Measurements from ENCODE around the gene INTU.
"Not testable (repeated sequence)": the region's sequence is repeated elsewhere in the genome, so short reads cannot be mapped to it uniquely, and the experiment has no call there.

The INTU gene

GRCh38 chr4:127648061-127648460 lies 15.3 kb downstream of the INTU start:
- DNase-seq, result no peak

- DNase-seq, result not testable (repeated sequence)
Measured at GRCh38 chr4:127655590-127655989, 22.8 kb downstream of the INTU start.

DNA sequence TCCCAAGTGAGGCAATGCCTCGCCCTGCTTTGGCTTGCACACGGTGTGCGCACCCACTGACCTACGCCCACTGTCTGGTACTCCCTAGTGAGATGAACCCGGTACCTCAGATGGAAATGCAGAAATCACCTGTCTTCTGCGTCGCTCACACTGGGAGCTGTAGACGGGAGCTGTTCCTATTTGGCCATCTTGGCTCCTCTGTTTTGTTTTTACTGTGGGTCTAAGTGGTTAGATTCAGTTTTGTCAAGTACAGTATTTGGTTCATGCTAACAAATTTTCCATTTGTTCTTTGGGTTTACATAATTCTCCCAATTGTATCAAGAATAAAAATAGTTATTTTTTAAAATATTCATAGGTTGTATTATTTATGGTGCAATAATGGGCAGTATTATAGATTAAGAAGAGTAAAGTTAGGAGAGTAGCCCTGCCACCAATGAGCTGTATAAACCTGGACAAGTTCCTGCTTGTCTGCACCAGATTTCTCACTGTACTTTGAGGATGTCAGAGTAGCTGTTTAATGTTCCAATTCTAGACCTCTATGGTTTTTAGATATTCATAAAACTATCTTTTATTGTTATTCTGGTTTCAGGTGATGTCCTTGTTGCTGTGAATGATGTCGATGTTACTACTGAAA lies 23.4 kb downstream of the INTU start:
- DNase-seq, result no peak

- DNase-seq, result no peak
Measured at GRCh38 chr4:127660284-127660885, 27.6 kb downstream of the INTU start.

DNA sequence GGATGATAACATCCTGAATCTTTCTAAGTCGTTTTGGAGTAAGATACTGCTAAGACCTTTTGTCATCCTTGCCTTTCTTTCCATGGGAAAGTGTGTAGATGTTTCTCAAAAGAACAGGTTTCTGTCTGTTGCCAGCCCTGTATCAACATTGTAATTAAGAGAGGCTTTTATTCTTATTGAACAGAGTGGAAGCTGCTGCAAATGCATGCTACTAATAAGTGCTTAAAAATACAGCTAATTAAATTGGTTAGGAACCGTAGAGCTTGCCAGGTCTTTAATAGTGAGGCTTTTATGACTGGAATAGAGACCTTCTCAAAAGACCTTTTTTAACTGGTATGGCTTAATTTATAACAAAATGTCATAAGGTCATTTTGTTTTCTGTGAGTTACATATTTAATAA lies 34.4 kb downstream of the INTU start:
- DNase-seq, result no peak

DNA sequence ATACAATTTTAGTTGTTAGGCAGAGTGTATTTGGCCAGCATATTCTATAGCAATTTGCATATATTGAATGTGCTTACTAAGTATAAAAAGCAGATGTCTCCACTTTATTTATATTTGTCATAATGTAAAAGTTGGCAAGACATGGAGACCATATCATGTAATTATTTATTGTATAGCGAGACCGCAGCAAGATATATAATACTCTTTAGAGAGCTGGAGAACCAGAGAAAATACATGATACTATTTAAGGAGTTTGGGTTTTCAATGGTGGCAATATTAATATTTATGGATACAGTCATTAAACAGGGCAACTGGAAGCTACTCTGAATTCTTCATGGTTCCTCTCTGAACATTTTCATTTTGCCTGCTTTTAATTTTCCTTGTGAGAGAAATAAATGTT lies 35.0 kb downstream of the INTU start:
- DNase-seq, result no peak

DNA sequence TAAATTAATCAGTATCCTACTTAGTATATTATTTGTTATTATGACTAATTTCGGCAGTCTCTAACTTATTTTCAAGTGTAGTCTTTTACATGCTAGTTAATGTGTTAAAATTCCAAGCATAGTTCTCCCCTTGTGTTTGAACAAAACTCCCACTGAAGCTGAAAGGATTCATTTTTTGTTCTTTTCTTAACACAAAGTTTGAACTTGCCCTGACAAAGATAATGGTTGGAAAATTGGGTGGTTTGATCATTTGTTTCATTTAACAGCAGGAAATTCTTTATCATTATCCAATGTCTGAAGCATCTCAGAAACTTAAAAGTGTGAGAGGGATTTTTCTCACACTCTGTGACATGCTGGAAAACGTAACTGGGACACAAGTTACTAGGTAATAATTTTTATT lies 36.0 kb downstream of the INTU start:
- no peak for DNase-seq

DNA sequence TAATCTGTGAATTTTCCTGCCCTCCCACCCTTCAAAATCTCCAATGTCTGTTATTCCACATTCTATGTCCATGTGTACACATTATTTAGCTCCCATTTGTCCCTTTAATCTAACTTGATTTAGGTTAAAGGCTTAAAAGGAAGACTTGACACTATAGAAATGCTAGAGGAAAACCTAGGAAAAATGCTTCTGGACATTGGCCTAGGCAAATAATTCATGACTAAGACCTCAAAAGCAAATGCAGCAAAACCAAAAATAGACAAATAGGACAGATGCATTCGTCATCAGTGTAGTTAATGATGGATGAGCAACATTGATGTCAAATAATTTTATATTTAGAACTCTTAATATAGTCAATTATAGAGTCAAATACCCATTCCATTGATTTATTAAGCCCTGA lies 36.9 kb downstream of the INTU start:
- DNase-seq, result no peak

DNA sequence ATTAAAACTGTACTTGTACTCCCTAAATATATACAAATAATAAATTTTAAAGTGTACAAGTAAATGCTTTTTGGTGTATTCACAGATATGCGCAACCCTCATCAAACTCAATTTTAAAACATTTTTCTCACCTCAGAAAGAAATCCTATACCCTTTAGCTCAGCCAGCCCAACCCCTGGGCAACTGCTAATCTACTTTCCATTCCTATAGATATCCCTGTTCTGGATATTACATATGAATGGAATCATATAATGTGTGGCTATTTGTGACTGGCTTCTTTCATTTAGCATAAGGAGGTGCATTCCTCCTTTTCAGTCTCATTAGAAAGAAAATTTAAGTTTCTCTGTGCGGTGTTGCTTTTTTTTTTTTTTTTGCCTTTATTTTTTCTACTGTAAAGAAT lies 39.4 kb downstream of the INTU start:
- DNase-seq, result no peak

- DNase-seq, result no peak
Measured at GRCh38 chr4:127685292-127685691, 52.5 kb downstream of the INTU start.

GRCh38 chr4:127686658-127687057 lies 53.9 kb downstream of the INTU start:
- no peak for DNase-seq

GRCh38 chr4:127687580-127687979 lies 54.8 kb downstream of the INTU start:
- no peak for DNase-seq

GRCh38 chr4:127698789-127699200 lies 66.0 kb downstream of the INTU start:
- no peak for DNase-seq

GRCh38 chr4:127708985-127709384 lies 76.2 kb downstream of the INTU start:
- DNase-seq, result no peak

DNA sequence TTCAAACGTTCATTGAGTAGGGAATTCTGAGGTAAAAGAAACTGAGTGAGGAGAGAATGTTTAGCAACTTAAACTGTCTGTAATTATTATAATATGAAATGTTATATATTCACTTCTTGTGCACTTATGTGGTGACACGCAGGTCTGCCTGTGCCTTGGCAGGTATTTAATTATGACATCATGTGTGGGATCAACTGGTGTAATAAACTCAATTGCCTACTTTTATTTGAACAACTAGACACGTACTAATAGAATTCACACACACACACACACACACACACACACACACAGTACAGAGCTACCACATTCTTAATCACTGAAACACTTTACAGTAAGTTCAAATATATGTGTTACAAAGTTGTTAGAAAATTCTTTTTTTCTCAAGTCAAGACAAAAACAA lies 76.7 kb downstream of the INTU start:
- no peak for DNase-seq

- DNase-seq, result no peak
Measured at GRCh38 chr4:127730142-127730913, 97.6 kb downstream of the INTU start, which contains the start of gene SLC25A31. SLC25A31 (plus strand) TSS chr4:127730400; CDS start chr4:127730546, 146 bp downstream.

DNA sequence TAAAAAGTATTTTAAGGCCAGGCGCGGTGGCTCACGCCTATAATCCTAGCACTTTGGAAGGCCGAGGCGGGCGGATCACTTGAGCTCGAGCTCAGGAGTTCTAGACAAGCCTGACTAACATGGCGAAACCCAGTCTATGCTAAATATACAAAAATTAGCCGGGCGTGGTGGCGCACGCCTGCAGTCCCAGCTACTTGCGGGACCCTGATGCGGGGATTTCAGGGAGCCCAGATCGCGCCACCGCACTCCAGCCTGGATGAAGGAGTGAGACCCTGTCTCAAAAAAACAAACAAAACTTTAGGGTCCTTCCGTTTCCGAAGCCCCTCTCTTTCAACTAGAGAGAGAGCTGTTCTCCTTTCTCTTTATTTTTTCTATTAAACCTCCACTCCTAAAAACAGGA lies 98.6 kb downstream of the INTU start:
- no peak for DNase-seq

DNA sequence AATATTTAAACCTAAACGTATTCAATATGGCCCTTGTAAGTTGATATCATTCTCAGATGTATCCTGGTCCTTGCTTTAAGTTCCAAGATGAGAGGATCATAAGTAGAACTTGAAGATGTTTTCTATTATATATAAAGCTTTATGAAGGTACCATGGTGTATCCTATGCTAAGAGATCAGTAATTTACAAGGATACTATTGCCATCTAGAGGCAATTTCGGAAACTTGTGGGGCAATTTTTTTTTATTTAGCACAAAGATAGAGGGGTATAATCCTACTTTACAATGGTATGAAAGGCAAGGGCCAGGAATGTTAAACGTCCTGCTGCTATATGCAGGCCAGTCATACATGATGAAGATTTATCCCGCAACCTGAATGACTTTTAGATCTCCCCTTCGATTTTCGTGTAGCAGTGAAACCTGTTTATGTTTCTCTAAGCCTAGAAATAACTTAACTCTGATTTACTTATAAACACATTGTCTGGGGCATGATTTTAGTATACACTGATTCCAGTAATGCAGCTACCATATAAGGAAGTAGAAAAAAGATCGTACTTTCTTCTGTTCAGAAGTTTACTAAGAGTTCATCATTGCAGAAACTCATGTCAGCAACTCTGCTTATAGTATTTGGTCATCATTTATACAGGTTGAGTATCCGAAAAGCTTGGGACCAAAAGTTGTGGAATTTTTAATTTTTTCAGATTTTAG lies 100.0 kb downstream of the INTU start:
- DNase-seq, result no peak

DNA sequence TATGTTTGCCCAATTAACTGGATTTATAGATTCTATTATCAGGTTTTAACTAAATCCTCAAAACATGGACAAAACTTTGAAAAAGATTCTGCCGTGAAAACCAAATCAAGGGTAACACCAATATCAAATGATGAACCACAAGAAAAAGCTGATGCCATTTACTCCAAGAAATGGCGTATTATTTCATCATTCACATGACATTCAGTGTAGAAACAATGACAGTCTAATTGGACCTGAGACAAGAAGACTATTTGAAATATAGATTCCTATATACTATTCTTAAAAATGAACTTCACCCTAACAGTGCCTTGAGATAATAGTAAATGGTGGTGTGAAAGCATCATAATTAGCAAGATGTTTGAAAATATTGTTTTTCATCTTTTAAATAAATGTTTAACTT lies 102.2 kb downstream of the INTU start:
- DNase-seq, result no peak

DNA sequence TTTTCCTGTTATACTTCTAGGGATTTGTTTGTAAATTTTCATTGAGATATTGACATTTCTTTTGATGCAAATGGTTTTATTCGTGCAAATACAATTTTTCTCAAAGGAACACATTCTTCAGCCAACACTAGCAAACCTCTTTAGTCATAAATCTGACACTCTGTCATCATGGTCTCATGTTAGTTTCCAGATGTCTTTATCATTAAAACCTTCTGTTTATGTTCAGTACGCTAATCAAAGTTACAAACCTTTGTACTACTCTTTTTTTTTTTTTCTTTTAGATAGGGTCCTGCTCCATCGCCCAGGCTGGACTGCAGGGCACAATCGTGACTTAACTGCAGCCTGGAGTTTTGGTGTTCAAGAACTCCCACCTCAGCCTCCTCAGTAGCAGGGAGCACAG lies 104.5 kb downstream of the INTU start:
- no peak for DNase-seq

GRCh38 chr4:127741247-127741646 lies 108.5 kb downstream of the INTU start:
- no peak for DNase-seq

DNA sequence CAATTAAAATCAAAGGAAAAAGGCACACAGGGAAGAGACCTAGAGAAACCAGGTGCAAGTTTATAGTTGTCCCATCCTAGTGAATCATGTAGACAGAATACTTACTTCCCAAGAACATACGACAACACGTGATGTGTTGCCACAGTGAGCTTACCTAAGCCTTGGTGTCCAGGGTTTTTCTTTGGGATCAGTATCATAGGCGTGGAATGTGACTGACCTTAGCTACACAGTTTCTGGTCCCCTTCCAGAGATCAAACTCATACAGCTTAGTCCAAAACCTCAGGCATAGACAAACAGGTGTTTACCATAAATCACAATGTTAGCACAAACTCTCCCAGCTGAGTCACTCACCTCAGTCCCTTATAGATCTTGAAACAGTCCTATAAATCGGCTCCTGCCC lies 115.1 kb downstream of the INTU start:
- DNase-seq, result no peak

DNA sequence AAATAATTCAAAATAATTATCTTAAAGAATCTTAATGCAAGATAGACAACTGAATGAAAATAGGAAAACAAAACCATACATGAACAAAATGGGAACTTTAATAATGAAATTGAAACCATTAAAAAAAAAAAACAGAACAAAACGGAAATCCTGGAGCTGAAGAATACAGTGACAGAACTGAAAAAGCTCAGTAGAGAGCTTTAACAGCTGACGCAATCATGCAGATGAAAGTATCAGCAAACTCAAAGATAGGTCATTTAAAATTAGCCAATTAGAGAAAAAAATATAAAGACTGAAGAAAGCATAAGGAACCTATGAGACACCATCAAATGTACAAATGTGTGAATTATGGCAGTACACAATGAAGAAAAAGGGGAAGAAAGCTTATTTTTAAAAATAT lies 116.2 kb downstream of the INTU start:
- no peak for DNase-seq

DNA sequence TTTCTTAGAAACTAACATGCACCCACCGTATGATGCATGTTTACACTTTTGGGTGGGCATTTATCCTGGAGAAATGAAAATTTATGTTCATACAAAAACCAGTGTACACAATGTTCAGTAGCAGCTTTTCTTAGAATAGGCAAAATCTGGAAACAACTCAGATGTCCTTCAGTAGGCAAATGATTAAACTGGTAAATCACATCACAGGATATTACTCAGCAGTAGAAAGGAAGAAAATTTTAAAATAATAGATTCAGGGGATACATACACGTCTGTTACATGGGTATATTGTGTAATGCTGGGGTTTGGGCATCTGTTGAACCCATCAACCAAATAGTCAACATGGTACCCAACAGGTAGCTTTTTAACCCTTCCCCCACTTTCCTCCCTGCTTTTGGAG lies 124.1 kb downstream of the INTU start:
- DNase-seq, result no peak
